ENCODE data around the gene ANAPC7.
"Not testable (repeated sequence)": the region's sequence is repeated elsewhere in the genome, so short reads cannot be mapped to it uniquely, and the experiment has no call there.

The ANAPC7 gene

DNA sequence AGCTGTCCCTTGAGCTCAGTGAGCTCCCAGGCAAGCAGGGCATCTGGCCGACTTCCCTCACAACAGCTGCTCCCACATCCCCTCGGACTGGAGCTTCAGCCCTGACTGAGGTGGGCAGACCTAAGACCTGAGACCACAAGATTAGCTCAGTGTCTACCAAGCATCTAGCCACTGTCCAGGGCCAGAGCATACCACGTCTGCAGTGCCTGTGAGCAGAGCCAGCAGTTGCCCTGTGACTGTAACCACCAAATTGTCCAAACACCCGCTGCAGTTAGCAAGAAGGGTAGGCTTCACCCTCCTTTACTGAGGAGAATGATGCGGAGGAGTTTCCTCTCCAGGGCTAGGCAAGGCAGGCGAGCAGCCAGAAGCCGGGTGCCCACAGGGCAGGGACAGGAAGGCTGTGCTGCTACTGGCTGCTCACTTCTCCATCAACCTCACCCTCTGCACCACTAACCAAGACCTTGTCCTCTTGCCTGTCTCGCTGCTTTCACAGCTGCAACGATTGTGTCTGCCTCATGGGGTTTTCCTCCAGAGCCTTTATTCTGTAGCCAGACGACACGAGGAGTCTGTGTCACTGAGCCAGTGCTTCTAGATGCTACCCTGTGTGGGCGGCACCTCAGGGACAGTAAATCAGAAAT, 53.9 kb downstream of the ANAPC7 start:
- in situ Hi-C loops (cut with MboI; ENCODE audit: low sequenced_read_pairs) = no loop called here

- in situ Hi-C loops (cut with MboI; ENCODE audit: low sequenced_read_pairs) = no loop called here
These were observed 54.4 kb downstream of the ANAPC7 start for GRCh38 chr12:110349096-110349495.

DNA sequence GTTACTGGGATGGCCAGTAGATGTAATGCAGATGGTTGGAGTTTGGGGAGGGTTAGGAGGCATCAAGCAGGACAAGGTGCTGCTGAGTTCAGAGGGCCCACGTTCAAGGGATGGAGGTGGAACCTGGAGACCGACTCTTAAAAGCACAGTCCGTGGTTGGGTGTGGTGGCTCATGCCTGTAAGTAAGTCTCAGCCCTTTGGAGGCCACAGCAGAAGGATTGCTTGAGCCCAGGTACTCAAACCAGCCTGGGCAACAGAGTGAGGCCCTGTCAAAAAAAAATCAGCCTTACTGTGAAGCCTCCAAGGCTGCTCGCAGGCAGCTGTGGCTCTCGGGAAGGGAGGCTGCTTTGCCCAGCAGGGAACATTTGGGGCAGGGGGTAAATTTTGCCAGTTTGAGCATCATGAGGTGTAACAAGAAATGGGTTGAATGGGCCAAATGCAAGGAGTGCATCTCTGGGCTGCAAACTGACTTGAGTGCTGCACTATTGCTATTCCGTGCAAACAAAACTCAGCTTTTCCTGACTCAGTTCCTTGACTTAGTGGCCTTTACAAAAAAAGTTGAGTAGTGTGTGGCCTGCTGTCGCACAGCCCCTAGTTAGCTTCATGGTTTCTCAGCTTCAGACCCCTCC, 55.0 kb downstream of the ANAPC7 start:
- in situ Hi-C loops (cut with MboI; ENCODE audit: low sequenced_read_pairs) = no loop called here

- in situ Hi-C loops (cut with MboI; ENCODE audit: low sequenced_read_pairs) = no loop called here
These were observed 55.7 kb downstream of the ANAPC7 start for GRCh38 chr12:110347767-110348166.

- in situ Hi-C loops (cut with MboI; ENCODE audit: low sequenced_read_pairs) = no loop called here
These were observed 57.5 kb downstream of the ANAPC7 start for GRCh38 chr12:110345963-110346362.

DNA sequence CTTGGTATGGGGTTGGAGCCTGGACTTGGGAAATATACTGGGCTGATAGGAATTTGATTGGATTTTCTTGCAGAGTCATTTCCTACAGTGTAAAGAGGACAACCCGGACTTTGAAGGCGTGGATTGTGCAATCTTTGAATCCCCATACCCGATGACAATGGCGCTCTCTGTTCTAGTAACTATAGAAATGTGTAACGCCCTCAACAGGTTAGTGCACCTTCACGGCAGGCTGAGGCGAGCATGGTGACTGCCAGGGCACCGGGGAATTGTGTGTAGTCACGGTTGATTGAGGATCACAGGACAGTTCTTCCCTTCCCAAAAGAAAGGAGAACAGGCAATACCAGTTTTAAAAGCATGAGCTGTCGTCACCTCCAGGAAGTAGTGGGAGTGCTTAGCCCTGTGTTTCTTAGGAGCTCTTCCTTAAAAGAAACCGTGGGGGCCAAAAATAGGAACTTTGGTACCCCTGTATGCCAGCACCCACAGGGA, 58.3 kb downstream of the ANAPC7 start:
- in situ Hi-C loops (cut with MboI; ENCODE audit: low sequenced_read_pairs) = no loop called here

DNA sequence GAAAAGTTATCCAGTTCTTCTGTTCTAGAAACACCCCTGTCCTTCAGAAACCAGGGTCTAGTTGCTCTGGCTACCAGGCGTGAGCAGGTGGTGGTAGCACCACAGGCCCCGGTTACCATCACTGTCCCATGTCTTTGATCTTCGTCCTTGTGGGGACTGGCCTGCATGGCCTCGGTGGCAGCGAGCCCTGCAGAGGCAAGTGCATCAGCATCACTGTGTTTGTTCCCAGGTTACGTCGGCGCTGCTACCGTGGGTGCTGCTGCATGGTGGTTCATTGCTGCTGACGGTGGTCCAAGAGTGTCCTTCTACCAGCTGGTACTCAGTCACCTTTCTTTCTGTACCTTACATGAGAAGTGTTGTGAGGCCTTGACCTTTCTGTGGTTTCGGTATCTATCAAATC, 58.9 kb downstream of the ANAPC7 start:
- in situ Hi-C loops (cut with MboI; ENCODE audit: low sequenced_read_pairs) = no loop called here

- in situ Hi-C loops (cut with MboI; ENCODE audit: low sequenced_read_pairs) = no loop called here
These were observed 59.6 kb downstream of the ANAPC7 start for GRCh38 chr12:110343736-110344555.

DNA sequence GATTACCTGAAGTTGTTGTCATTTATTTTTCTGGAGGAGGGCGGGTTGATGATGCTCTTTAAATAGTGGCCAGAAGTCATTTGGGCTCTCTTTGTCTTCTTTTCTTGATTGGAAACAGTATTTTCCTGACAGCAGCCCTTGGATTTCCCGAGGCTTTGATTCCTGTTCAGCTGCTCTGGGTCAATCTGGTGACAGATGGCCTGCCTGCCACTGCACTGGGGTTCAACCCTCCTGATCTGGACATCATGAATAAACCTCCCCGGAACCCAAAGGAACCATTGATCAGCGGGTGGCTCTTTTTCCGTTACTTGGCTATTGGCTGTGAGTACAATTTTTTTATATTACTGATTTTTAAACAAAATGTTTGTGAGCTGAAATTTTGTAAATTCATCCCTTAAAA, 60.4 kb downstream of the ANAPC7 start:
- in situ Hi-C loops (cut with MboI; ENCODE audit: low sequenced_read_pairs) = no loop called here

GRCh38 chr12:110342157-110342556, 61.4 kb downstream of the ANAPC7 start:
- in situ Hi-C loops (cut with MboI; ENCODE audit: low sequenced_read_pairs) = no loop called here

DNA sequence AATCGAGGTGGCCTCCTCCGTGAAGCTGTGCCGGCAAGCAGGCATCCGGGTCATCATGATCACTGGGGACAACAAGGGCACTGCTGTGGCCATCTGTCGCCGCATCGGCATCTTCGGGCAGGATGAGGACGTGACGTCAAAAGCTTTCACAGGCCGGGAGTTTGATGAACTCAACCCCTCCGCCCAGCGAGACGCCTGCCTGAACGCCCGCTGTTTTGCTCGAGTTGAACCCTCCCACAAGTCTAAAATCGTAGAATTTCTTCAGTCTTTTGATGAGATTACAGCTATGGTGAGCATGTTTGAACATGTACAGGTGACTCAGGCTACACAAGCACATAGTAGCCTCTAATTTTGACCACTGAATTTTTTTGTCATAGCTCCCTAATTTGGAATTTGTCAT, 62.8 kb downstream of the ANAPC7 start:
- in situ Hi-C loops (cut with MboI; ENCODE audit: low sequenced_read_pairs) = no loop called here

- in situ Hi-C loops (cut with MboI; ENCODE audit: low sequenced_read_pairs) = not testable (repeated sequence)
These were observed 63.2 kb downstream of the ANAPC7 start for GRCh38 chr12:110340261-110340660.

DNA sequence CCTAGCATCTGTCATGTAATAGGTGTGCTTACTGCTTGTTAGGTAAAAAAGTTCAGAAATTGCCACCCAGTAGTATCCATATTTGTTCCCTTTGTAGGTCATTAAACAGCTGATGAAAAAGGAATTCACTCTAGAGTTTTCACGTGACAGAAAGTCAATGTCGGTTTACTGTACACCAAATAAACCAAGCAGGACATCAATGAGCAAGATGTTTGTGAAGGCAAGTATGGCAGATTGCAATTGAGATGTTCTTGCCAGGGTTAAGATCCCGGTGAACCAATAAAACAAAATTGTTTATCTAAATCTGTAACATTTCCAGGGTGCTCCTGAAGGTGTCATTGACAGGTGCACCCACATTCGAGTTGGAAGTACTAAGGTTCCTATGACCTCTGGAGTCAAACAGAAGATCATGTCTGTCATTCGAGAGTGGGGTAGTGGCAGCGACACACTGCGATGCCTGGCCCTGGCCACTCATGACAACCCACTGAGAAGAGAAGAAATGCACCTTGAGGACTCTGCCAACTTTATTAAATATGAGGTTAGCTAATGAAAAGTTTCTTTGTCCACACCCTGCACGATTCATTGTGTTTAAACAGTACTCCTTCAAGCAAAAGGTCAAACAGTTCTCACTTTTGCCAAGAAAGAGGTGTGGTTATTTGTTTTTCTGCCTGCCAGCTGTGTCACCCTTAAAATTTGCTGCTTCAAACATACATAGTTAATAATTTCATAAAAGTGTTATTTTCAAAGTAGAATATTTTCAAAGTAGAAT, 64.1 kb downstream of the ANAPC7 start:
- in situ Hi-C loops (cut with MboI; ENCODE audit: low sequenced_read_pairs) = no loop called here

DNA sequence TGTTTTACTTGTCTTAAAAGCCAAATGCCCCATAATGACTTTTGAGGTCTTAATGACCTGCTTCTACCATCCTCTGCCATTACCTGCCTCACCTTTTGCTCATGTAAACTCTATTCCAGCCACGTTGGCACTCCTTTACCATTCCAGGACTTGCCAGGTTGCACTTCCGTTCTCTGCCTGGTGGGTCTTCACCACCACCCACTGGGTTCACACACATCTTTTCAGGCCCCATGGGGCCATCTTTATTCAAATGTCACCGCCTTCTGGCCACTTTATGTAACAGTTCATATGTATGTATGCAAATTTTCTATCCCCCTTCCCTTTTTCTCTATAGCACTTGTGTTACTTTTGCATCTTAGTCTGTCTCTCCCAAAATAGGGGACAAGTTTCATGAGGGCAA, 64.8 kb downstream of the ANAPC7 start:
- in situ Hi-C loops (cut with MboI; ENCODE audit: low sequenced_read_pairs) = no loop called here

- in situ Hi-C loops (cut with MboI; ENCODE audit: low sequenced_read_pairs) = no loop called here
These were observed 65.4 kb downstream of the ANAPC7 start for GRCh38 chr12:110337912-110338710.

GRCh38 chr12:110335481-110336045, 67.9 kb downstream of the ANAPC7 start:
- in situ Hi-C loops (cut with MboI; ENCODE audit: low sequenced_read_pairs) = no loop called here

DNA sequence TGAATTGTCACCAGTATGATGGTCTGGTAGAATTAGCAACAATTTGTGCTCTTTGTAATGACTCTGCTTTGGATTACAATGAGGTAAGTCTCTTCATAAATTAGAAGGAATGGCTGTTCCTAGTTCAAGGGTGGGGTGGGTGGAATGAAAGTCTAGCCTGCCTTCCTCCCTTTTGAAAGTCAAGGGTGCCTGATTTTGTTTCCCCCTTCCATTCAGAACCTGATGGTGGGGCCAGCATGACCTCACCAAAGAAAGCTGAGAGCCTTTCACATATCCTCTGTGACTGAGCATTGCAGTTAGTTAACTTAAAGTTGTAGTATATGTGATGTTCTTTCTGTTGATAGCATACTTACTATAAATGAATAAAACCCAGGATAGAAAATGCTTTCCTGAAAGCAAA, 70.3 kb downstream of the ANAPC7 start:
- in situ Hi-C loops (cut with MboI; ENCODE audit: low sequenced_read_pairs) = no loop called here

DNA sequence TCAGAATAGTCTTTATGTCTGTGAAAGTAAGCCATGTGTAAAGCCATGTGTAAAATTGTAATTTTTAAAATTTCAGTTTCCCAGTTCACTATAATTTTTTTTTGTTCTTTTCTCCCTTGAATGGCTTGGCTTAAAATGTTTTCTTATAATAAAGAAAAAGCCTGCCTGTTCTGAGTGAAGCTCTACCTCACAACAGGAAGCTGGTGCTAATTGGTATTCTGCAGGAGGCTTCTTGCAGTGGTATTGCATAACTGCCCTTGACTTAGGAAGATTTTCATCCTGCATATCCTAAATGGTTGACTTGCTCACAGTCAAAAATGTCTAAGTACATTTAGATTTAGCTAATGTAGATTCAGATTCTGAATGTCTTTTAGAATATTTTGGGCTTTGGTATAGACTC, 73.0 kb downstream of the ANAPC7 start:
- in situ Hi-C loops (cut with MboI; ENCODE audit: low sequenced_read_pairs) = no loop called here

DNA sequence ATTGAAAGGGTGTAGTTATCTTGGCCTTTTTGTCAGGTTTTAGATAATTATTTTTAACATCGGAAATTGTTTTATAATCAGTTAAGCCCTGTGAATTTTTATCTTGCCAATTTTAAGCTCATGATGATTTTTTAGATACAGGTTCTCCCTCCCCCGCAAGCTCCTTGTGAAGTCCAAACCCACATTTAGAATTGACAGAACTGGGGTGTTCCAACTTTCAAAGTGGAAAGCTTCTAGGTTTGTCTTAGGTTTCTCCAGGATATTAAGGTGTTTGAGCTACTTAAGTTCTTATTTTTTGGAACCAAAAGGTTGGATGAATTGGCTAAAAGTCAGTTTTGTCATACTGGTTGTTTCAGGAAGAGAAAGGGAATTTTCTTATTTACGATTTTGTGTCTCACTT, 73.4 kb downstream of the ANAPC7 start:
- in situ Hi-C loops (cut with MboI; ENCODE audit: low sequenced_read_pairs) = no loop called here

GRCh38 chr12:110329710-110330109, 73.8 kb downstream of the ANAPC7 start:
- in situ Hi-C loops (cut with MboI; ENCODE audit: low sequenced_read_pairs) = no loop called here
